Left cardiac atrium (tissue), 4 donors: ENCODE measurements around the gene PEPD. TPM values are rescaled to one million over a fixed set of nuclear protein-coding genes. Genes with fewer than 3 reads are reported as not detected.
"Not testable (repeated sequence)": the region's sequence is repeated elsewhere in the genome, so short reads cannot be mapped to it uniquely, and the experiment has no call there.

Experiments
- ATAC-seq, 2 donors: fragments of 200-7000 bp; cut with Tn5 transposase; one replicate each; pipeline ENCODE4 v1.9.1; 2020; ENCODE audit warnings: mild to moderate bottlenecking in 2 of 2, moderate library complexity in 2 of 2
- DNase-seq: peaks from one replicate; pipeline ENCODE4 v3.0.0-alpha.2; 2020
- intact Hi-C, 2 donors: fragments of 100-400 bp; cut with DNase I; formaldehyde crosslinking; loops; one replicate each; pipeline versions ENCODE4 v1.14.1 to v1.15.1; 2022 to 2023
- long read RNA-seq: library from polyadenylated mRNA; unstranded; transcript quantifications from one replicate; pipeline ENCODE4 v2.0.0, GENCODE V29; 2021
- total RNA-seq, 2 donors: library from RNA; stranded (reverse); fragmentation: NEBNext Ultra II Directional; extraction: Animal tissue kit (Norgen Biotek cat#: 25700); gene quantifications; one replicate each; pipeline ENCODE4 v1.2.1, GENCODE V29; 2021
- donor health status: DM: no; HTN: yes; CAD: no.
- donor health status: DM: no; HTN: yes; CAD: no; lungs with severe emphysema.
- donor health status: DM: yes; HTN: yes; CAD: no.
- donor health status: Dilated cardiomyopathy.

The PEPD gene
- total RNA-seq, result 10 to 100 TPM; 40.3 to 51.7 TPM
- long read RNA-seq, transcript PEPD-201 (15 exons, 1,910 nt), result major isoform, 69 of 81 reads
- long read RNA-seq, partial matches to known transcripts, result 7 of 81 reads
- long read RNA-seq, other reads (novel, unspliced or antisense), result 3 of 81 reads

DNA sequence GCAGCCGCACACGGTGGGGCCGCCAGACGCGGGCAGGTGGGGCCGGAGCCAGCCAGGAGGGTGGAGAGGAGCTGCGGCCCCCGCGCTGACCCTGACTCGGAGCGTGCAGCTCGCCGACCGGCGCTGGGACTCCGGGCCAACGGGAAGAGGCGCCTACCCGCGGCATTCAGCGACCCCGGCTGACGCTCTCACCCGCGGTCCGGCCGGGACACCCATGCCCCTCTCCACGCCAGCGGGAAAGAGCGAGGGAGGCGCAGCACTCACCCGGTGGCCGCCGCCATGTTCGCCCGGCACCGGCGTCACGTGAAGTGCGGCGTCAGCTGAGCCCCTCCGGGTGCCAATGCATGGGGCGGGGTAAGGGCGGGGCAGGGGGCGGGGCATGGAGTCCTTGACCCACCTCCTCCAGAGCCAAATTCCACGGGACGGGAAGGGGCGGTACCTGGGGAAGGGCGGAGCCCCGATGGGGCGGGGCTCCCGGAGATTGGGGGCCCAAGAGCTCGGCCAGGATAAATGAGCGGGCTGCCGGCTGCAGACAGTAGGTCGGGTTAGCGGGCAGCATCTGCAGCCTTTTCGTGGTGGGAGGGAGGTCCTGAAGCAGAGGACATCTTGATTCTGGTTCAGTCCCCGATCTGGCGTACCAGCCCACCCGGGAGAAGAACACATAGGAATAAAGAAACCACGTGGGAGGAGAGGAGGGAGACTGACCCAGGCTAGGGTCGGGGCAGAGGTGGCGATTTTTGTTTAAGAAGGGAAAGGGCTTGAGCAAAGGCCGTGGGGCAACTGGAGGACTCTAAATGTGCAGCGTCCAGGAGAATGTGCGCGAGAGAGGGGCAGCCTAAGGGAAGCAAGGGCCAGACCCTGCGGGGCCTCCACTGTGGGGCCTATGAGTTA is at the start of gene PEPD:
Gene PEPD, minus strand, starts transcription at position 312 of the 891 bp plus-strand sequence. Its CDS starts 31 bp downstream, at position 281.
- intact Hi-C loops, result no loop called here
- ATAC-seq, result peak; percentile 99
- peak; percentile 90 for DNase-seq

DNA sequence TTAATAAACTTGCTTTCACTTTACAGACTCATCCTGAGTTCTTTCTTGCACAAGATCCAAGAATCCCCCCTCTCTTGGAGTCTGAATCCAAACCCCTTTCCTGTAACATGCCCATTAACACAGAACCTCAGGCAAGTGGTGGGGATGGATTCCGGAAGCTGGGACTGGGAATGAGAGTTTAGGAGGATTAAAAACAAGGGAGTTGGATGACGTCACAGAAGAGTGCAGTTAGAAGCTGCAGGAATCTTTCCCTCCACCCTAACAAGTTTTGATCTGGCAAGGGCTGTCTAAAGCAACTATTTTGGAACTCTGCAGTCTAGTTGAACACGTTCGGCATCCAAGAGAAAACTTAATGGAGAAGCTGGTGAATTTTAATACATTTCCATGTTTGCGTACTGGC is 48.2 kb upstream of the PEPD start:
- ATAC-seq (no peak), DNase-seq (no peak)
- intact Hi-C loops, result no loop called here

DNA sequence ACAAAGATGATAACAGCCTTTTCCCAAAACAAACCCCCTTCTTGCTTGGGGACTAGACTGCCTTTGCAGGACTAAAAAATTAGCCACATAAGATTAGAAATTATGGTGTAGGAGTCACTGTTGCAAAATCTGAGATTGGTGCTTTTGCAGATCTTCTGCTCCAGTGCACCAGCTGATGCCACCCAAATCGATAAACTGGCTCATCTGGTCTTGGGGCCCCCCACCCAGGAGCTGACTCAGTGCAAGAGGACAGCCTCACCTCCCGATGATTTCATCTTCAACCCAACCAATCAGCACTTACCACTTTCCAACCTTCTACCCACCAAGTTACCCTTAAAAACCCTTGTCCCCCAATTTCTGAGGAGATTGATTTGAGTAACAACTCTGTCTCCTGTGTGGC is 47.1 kb upstream of the PEPD start:
- ATAC-seq (no peak), DNase-seq (no peak)
- intact Hi-C loops, result no loop called here

DNA sequence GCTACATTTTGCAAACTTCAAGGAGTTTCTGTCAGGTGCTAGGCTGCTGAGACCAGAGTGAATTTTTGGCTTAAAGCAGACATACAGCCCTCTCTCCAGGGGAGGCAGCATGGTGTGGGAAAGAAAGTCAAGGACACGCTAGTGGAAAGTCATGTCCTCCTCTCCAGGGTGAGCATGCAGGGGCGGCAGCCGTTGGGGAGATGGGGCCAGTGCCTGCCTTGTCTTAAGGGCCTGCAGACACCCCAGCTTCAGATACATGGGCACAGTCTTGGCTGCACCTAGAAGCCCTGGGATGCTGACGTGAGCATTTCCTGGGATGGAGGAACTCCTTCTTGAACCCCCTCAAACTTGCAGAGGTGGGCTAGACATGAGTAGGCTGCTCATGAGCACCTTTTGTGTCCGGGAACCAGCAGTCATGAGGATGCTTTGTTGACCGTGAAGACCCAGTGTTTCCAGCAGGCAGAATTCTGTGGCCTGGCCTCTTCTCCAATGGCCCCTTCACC is 43.3 kb upstream of the PEPD start:
- intact Hi-C loops, result no loop called here
- ATAC-seq (no peak), DNase-seq (no peak)

DNA sequence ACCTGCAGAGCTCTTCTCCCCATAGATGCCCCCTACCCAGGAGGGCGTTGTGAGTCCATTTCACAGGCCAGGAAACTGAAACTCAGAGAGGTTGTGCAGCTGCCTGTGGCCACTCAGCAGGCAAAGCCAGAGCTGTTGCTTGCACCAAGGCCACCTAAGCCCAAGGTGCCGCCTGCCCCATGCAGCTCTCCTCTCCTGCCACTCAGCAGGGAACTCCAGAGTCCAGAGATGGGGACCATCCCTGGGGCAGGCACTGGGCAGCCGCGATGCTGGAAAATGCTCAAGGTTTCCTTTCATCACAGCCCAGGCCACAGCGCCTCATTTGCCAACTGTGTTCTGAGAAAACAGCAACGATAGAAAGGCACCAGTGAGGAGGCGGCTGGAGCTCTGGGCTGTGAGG is 41.0 kb upstream of the PEPD start:
- no peak for DNase-seq
- ATAC-seq, result no peak
- intact Hi-C loops, result no loop called here

DNA sequence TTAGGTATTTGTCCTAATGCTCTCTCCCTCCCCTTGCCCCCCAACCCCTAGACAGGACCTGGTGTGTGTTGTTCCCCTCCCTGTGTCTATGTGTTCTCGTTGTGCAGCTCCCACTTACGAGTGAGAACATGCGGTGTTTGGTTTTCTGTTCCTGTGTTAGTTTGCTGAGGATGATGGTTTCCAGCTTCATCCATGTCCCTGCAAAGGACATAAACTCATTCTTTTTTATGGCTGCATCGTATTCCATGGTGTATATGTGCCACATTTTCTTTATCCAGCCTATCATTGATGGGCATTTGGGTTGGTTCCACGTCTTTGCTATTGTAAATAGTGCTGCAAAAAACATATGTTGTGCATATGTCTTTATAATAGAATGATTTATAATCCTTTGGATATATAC is 40.1 kb upstream of the PEPD start:
- ATAC-seq, intact Hi-C loops, DNase-seq: not testable (repeated sequence)

DNA sequence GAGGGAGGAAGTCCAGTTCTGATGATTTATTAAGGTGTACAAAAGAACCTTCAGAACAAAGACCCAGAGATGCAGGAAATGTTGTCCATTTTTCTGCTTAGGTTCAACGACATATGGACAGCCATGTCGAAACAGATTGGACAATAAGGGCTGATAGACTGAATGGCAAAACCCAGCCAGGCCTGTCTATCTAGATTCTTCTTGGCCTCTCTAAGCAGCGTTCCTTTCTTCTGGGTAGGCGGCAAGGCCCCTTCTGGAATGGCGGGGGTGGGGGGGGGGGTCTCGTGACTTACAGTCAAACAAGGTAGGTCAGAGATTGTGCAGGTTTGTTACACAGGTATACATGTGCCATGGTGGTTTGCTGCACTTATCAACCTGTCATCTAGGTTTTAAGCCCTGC is 39.7 kb upstream of the PEPD start:
- DNase-seq (no peak), ATAC-seq (no peak)
- intact Hi-C loops, result no loop called here

DNA sequence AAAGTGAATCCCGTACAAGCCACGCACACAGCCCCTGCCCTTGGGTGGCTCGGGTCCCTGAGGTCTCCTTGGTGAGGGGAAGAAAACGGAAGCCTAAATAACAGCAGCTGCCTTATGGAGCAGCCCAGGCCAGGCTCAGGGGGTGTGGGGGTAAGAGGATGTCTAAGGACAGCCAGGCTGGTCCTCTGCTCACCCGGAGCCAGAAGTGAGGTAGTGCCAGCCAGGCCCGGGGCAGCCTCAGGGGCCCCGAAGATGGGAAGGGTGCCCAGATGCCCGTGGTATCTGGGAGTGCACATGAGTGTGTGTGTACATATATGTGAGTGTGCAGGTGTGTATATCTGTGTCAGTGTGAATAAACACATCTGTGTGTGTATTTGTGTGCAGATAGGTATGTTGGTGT is 38.4 kb upstream of the PEPD start:
- intact Hi-C loops, result no loop called here
- no peak for ATAC-seq
- DNase-seq, result no peak

DNA sequence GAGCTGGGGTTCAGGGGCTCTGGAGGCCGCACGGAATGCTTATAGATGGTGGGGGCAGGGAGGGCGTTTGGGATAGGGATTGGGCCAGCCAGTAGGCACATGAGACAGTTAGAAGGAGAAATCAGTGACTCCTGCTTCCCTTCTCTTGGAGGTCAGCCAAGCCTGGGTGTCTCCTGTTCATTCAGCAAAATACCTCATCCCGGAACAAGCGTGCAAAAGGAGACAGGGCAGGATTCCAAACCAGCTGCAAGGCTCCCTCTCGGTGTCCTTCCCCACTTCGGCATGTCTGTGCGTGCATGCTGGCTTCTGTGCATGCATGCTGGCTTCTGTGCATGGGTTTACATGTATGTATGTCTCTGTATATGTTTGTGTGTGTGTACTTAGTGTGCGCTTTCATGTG is 37.3 kb upstream of the PEPD start:
- intact Hi-C loops, result no loop called here
- ATAC-seq (no peak), DNase-seq (no peak)

DNA sequence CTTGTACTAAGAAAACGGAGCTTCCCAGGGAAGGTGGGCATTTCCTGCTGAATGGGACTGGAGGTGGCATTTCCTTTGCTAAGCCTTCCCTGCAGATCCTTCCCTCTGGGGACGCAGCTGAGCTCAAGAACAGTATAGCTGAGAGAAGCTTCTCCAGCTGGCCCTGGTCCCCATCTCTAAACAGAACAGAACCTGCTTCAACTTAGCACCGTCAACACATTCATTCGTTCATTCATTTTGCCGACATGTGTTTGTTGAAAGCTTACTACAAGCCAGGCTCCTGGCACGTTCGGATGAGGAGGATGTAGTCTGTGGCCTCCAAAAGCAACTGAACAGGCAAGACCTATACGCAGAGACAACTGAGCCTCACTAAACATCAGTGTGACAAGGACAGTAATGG is 36.6 kb upstream of the PEPD start:
- intact Hi-C loops, result no loop called here
- DNase-seq (no peak), ATAC-seq (no peak)

DNA sequence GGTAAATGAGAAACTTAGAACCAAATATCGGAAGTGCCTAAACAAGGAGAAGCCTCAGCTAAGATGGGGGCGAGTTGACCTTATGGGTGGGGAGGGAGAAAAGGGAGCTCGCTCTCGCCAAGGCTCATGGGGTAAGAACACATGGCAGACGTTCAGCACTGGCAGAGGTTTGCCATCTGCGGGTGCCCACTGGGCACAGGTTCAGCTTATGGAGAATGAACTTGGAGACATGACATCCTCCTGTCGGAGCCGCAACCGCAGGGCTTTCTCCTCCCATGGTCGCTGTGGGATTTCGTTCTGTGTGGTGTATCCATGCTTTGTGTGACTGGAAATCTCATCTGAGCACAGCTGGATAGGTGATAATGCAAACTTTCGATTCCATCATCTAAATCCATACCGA is 36.1 kb upstream of the PEPD start:
- DNase-seq, result no peak
- intact Hi-C loops, result no loop called here

DNA sequence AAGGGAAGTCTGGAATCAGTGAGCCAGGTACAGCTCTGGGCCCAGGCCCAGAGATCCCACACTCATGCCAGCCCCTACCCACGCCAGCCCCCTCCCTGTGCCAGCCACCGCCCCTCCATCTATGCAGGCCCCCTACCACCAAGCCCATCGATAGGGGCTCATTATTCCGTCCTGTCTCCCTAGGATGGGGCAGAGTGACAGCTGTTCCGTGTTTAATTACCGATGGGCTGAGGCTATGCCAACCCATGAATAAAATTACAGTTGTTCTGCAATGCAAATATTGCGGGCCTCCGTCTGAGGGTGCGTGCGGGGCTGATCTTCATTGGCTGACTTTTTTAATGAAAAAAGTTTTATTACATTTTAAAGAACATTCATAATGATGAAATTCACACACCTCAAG is 35.6 kb upstream of the PEPD start:
- intact Hi-C loops, result no loop called here
- ATAC-seq (no peak), DNase-seq (no peak)

More for the DNA sequence above, 36.1 kb upstream of the PEPD start:
- no peak for ATAC-seq

DNA sequence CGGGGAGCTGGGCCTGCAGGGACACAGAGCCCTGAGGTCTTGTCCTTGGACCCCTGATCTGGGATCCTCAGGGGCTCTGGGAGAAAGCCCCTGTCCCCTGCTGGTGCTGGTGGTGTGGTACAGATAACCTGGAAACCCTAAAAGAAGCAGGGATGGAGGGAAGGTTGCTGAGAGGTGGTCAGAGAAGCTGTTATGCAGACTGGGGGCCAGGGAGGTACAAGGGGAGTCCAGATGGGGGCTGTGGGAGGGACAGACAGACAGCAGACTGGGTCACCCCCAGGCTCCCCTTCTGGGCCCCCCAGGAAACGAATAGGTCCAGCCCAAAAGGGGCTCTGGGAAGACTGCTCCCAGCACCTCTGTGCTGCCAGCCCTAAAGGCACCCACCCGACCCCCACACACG is 34.7 kb upstream of the PEPD start:
- DNase-seq, result no peak
- intact Hi-C loops, result no loop called here
- ATAC-seq, result no peak

DNA sequence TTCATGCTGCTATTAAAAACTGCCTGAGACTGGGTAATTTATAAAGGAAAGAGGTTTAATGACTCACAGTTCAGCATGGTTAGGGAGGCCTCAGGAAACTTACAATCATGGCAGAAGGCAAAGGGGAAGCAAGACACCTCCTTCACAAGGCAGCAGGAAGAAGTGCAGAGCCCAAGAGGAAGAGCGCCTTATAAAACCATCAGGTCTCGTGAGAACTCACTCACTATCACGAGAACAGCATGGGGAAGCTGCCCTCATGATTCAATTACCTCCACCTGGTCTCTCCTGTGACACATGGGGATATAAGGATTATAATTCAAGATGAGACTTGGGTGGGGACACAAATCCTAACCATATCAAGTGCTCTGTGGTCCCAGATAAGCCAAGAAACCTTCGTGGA is 34.1 kb upstream of the PEPD start:
- intact Hi-C loops, ATAC-seq, DNase-seq: not testable (repeated sequence)

DNA sequence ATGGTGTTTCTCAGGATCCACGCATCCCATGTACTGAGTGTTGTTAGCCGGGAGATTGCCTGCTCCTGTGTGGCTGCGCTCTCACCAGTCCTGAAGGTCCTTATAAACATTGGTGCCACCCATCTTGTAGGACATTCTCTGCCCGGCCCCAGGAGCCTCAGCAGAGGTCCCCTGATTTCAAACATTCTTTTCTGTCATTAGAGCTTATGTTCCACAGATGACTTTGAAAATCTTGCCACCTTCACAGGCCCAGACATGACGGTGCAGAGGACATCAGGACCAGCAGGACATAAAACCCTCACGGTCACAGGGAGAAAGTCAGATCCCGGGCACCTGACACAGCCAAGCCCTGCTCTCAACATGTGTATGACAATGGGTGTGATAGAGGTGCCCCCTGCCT is 33.2 kb upstream of the PEPD start:
- ATAC-seq, result no peak
- DNase-seq, result no peak
- intact Hi-C loops, result no loop called here

DNA sequence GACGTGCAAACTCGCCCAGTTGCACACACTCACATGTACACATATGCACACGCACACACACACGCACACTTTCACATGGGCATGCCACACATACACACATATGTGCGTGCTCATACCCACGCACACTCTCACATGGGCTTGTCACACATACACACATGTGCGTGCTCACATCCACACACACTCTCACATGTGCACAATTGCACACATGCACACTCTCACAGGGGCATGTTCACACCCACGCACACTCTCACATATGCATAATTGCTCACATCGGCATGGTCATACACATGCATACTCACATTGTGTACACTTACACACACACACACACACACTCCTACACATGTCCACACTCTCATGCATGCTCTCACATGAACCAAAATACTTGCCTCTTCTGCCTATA is 32.8 kb upstream of the PEPD start:
- intact Hi-C loops, result no loop called here
- DNase-seq, result no peak
- ATAC-seq, result no peak

DNA sequence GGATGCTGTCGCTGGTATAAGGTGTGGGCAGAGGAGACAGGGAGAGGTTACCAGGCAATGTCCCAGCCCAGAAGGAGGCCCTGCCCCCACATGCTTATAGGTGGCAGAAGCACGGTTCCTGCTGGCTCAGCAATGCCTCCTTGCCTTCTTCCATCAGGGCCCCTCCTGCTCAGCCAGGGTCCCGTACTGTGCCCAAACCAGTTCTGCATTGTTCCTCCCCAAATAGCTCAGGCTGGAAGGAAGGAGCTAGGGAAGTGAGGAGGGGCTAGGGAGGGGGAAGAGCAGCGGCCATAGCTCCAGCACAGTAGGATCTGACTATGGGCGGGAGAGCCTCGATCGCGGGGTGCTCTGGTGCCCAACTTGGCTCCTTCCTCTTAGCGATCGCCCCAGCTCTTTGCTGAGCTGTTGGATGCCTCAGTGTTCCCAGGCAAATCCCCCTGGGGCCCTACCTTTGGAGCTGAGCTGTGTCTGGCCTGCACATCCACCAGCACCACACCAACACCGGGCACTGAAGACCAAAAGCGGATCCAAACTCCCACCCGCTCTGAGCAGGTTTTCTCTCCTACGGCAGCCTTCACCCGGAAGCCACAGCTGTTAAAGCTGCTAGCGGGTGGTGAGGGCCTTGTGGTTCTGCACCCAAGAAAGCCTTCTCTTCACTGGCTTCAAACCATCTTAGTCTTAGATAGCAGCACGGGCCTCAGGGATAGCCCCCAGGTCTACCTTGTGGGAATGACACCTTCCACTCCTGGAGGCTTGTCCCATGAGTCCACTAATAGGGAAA is 32.1 kb upstream of the PEPD start:
- intact Hi-C loops, result no loop called here
- ATAC-seq, result no peak
- no peak for DNase-seq

DNA sequence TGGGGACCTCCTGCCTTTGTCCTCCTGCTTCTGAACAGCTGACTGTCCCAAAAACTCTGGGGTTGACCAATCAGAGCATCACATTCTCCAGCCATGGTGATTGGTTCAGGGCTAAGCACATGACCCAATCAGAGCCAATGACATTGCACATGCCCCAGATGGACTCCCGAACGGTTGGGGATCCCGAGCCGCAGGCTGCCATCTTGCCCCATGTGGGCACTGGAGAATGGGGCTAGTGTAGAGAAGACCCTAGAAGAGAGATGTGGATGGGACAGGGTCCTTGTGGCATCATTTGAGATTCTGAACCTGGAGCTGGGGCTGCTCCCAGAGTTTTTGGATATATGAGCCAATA is 31.3 kb upstream of the PEPD start:
- intact Hi-C loops, result no loop called here
- DNase-seq, result no peak
- ATAC-seq, result no peak

DNA sequence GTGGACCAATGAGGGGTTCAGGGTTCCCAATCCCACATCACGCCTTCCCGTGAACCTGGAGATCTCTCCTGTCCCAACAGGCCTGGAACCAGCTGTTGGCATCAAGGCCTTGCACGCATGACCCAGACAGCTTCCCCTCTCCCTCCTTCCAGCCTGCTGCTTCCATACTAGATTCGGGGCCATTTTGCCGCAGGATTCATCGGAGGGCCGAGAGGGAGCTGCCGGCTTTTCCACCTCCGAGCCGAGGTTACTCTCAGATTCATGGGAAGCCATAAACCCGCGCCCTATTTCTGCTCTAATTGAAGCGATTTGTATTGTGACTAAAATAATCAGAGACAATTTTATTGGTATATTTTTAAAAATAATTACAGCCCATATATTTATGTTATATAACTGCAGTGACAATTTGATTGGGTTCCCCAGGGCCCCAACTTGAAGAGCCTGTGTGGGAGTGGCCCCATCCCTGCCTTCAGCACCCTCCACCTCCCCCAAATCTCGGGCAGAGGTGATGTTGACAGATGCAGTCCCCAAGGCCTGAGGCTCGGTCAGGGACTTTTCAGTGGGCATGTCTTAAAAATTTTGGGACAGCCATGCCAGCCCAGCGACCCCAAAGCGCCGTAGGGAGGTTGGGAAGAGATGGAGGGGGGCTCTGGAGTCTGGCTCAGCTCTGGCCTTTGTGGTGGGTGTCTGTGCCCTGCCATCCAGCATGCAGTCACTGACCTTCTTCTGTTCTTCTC is 30.8 kb upstream of the PEPD start:
- no peak for DNase-seq
- intact Hi-C loops, result no loop called here

DNA sequence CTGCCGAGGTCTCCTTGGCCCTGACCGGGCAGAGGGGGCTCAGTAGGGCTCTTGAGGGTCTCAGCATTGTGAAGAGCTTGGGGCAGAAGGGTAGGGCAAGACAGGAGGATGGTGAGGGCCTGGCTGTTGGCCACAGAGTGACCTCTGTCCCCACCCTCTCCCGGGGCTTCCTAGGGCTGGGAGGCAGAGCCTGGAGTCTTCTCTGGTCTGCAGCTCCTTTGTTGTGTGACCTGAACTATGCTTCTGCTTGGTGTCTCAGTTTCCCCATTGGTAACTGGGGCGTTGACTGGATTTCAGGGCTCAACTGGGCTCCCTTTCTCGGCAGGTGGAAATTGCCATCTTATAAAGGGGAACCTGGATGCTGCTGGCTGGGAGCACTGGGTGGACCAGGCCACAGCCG is 30.1 kb upstream of the PEPD start:
- intact Hi-C loops, result no loop called here
- DNase-seq (no peak), ATAC-seq (no peak)

More for the DNA sequence above, 30.8 kb upstream of the PEPD start:
- no peak for ATAC-seq
